NCI-H524 treated with DMSO at 0.1 percent for 48 hours (cell line): Measurements from ENCODE around the gene MBLAC1.

Experiments
- DNase-seq: peaks from one replicate; lab custom pipeline; 2025; lab: John Stamatoyannopoulos, UW

Gene MBLAC1

GRCh38 chr7:100098913-100099312 lies 27.9 kb upstream of the MBLAC1 start:
- DNase-seq = no peak

DNA sequence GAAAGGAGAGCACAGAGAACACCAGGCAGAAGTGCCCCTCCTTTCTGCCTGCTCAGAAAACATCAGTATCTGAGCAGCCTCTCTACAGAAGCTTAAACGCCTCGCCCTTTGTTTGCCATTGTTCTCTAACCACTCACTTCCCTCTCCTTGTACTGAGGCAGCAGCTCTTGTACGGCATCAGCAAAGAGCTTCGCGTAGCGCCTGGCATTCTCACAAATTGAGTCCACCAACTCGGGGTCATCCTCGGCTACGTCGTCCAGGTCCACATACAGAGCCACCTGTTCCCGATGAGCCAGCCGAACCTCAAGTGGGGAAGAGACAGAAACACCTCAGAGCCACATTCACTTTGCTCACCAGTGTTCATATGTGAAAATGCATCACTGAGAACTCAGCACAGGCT lies 27.3 kb upstream of the MBLAC1 start:
- DNase-seq = no peak

DNA sequence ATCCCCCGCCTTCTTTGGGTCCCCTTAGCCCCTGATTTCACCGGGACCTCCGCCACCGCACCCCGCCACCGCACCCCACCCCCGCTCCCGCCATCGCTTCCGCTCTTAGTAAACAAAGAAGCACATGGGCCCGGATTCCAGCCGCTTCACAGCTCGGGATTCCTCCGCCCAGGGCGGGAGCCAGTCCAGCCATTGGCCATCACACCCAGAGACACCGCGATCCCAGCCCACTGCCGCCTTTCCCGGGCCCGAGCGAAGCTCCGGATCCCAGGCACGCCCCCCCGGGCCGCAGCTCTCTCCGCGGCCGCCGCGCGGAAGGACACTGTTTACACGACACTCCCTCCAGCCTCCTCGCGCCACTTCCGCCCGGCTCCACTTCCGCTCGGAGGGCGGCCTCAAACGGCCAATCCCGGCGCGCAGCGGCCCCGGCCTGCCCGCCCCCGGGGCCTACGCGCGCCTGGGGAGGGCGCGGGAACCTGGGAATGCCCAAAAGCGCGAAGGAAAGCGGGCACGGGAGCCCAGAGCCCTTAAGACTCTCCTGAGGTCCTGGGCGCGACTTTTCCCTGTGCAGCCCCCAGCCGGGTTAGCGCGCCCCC lies 26.2 kb upstream of the MBLAC1 start:
- peak; percentile 54 for DNase-seq

DNA sequence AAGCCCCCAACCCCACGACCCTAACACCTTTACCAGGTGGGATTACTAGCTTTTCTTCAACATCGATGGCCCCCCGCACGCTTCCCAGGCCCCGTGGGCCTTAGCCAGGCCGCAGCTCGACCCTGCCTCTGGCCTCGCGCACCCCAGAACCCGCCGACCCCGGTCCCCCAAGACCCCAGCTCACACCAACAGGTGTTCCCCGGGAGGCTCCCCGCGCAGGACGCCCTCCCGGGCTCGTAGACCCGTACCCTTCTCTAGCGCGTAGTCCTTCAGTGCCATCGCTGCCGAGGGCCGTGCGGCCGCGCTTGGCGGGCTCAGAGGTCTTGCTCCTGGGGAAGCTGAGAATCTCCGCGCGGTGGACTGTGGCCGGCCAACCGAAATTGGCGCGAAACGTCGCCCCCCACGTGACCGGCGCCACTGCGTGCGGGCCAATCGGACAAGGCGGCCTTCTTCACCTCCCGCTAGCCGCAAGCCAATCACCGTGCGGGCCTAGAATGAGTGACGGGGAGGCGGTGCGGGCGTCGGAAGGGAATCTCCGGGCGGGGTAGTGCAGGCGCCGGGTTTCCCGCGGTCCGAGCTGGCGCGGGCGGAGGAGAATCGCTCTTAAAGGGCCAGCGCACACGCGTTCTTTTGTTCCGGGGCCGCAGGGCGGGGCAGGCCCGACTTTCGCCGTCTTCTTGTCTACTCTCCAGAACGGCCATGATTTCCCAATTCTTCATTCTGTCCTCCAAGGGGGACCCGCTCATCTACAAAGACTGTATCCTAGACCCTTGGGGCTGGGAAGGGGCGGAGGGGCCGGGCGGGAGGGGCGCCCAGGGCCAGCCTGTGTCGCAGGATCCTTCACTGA lies 25.5 kb upstream of the MBLAC1 start, which contains the start of the genes AP4M1 and MCM7:
TSS of gene AP4M1 (plus strand) at position 628 of the 847 bp plus-strand sequence. CDS start at position 700, 72 bp downstream.
TSS of gene MCM7 (minus strand) at position 382 of the 847 bp plus-strand sequence. CDS start at position 279, 103 bp downstream.
- peak; percentile 82 for DNase-seq

- no peak for DNase-seq
These were observed 23.6 kb upstream of the MBLAC1 start for GRCh38 chr7:100102950-100103840.

DNA sequence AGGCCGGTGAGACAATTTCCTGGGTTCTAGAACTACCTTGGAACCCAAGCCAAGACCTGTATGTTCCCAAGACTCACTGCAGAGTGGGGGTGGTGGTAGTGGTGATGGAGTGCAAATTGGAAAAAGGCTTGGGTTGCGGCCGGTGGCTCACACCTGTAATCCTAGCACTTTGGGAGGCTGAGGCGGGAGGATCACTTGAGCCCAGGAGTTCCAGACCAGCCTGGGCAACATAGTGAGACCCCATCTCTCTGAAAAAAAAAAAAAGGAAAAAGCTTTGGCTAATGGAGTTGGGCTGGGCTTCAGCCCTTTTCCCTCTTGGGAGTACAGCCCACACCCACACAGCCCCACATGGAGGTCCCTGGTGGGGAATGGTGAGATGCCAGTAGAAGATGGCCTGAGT lies 21.2 kb upstream of the MBLAC1 start:
- no peak for DNase-seq

GRCh38 chr7:100106633-100107032 lies 20.1 kb upstream of the MBLAC1 start:
- no peak for DNase-seq

DNA sequence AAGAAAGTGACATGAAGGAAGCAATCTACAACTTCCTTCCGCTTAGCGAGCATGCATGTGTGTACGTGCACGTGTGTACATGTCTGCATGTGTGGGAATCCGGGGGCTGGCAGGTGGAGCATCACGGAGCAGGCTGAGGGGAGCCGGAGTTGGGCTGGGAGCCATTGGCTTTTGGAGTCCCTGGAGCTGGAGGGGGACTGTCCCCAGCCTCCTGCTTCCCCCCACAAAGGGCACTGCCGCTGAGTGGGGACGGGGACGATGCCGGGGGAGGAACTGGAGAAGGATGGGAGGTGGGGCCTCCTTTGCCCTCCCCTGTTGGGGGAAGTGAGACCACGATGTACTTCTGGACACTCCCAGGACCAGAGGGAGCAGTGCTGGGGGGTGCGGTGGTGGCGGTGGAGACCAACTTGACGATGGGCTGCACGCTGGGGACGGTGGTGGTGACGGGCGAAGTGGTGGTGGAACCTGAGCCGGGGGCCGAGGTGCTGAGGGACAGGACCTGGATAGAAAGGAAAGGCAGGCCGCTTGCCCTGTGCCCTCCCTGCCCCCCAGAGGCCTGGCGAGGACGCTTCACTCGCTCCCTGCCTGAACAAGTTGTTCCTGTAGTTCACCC lies 19.5 kb upstream of the MBLAC1 start:
- no peak for DNase-seq

DNA sequence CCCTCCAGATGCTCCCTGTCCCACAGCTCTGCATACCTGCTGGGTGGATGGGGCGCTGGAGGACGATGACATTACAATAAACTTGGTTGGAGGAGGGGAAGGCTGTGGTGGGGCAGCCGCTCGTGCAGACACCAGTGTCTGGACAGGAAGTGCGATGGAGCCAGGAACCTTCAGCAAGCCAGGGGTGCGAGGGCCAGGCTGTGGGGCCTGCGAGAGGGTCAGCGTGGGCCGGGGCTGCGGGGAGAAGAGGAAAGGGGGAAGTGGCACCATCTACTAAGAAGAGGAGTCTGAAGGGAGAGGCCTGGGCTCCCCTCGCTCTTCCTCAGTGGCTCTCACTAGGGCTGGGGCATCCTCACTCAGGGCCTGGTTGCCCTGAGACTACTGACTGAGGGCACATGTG lies 18.9 kb upstream of the MBLAC1 start:
- DNase-seq = no peak

DNA sequence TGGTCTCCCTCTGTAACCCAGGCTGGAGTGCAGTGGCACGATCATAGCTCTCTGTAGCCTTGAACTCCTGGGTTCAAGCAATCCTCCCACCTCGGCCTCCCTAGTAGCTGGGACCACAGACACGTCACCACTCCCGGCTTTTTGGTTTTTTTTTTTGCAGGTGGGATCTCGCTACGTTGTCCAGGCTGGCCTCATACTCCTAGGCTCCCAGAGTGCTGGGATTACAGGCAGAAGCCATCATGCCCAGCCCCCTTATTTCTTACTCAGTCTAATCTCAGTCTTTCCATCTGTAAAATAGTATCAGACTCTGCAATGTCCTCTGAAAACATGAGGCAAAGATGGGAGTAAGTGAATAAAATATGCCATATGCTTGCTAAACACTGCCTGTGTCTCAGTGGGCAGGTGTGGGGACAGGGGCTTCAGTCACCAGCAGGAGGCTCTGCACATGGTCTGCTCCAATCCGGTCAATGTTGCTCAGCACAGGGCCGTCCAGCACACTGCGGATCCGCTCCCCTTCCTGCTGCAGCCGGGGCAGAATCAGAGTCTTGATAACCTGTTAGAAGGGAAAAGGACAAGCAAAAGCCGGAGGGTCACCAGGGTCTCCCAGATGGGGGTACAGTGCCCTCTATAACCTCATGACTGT lies 17.1 kb upstream of the MBLAC1 start:
- no peak for DNase-seq

- no peak for DNase-seq
These were observed 15.6 kb upstream of the MBLAC1 start for GRCh38 chr7:100111156-100111555.

GRCh38 chr7:100111914-100112313 lies 14.9 kb upstream of the MBLAC1 start:
- no peak for DNase-seq

GRCh38 chr7:100115026-100115425 lies 11.7 kb upstream of the MBLAC1 start:
- no peak for DNase-seq

- no peak for DNase-seq
These were observed 8.2 kb upstream of the MBLAC1 start for GRCh38 chr7:100118388-100119071.

DNA sequence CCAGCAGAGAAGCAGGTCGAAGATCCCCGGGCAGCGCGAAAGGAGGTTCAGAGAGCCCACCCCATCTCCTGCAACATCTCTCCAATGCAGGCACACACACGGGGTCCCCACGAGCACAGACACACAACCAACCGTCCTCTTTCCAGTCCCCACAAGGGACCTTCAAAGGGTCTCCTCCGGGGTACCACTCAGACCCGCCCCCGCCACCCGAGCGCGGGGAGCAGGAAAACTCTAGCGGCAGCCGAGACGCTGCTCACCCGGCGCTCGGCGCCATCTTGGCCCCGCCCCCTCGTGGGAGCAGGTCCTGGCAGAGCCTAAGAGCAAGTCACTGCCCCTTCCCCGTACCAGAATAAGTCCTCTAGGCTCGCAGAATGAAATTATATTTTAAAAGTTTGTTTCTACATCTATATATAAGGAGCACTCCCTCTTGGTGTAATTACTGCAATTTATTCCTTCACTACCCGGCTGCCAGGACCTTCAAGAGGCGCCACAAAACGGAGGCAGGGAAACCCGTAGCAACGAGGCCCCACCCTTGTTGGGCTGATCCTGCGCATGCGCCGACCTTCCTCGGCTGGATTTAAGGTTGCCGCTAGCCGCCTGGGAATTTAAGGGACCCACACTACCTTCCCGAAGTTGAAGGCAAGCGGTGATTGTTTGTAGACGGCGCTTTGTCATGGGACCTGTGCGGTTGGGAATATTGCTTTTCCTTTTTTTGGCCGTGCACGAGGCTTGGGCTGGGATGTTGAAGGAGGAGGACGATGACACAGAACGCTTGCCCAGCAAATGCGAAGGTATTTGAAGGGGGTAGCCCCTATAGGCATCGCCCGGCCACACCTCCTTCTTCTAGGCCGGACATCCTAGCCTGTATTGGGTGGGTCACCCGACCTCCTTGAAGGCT lies 7.4 kb upstream of the MBLAC1 start, which contains the start of the genes CNPY4 and TAF6:
TSS of gene CNPY4 (plus strand) at position 563 of the 898 bp plus-strand sequence. CDS start at position 674, 111 bp downstream.
TSS of gene TAF6 (minus strand) at position 287 of the 898 bp plus-strand sequence. CDS start 5,149 bp downstream, outside the sequence.
- DNase-seq = peak; percentile 42

DNA sequence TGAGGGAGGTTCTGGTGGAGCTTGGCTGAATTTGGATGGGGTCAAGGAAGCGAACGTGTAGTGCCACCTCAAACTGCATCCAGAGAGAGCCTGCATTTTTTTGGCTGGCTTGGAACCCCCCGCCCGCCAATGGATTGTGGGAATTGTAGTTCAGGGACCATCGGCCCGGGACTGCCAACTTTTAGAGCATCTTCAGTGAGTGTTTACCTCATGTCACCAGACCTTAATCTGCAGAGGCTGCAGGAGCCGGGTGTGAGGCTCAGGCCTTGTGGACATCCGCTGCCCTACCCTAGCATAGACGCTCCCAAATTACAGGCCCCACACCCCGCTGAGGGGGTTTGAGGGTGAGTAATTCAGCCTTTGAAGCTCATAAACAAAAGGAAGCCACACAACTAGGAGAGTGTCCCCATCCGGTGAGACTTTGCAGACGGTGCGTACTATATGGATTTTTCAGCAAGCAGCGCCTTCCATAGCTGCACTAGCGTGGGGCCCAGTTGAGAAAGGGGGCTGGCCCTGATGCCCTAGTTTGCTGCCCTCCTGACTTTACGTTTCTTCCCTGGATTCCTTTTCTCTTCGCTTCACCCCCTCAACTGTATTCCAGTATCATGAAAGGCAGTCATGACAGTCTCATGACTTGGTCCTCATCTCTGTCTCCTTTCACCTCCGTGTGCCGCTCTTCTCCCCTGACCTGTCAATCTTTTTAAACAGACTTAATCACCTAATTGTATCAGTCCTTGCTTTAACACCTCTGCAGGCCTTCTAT lies 6.6 kb upstream of the MBLAC1 start:
- DNase-seq = no peak

DNA sequence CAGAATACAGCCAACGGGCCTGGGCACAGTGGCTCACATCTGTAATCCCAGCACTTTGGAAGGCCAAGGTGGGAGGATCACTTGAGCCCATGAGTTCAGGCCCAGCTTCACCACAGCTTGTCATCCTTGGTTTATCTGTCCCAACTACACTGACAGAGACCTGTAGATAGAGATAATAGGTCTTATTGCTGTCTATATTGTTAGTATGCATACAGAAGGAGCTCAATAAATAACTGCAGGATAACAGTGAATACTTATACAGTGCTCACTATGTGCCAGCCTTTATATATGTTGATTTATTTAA lies 6.1 kb upstream of the MBLAC1 start:
- DNase-seq = no peak

DNA sequence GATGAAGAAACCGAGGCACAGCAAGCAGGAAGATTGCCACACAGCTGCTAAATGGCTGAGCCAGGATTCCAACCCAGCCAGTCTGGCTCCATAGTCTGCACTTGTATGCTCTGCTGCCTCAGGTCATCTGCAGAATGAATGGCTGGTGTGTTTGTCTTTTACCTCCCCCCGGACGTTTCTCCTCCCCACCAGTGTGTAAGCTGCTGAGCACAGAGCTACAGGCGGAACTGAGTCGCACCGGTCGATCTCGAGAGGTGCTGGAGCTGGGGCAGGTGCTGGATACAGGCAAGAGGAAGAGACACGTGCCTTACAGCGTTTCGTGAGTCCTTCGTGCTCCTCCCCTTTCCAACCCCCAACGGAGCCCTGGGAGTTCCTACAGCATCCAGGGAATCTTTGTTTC lies 4.7 kb upstream of the MBLAC1 start:
- DNase-seq = no peak

GRCh38 chr7:100122568-100122967 lies 4.2 kb upstream of the MBLAC1 start:
- DNase-seq = no peak
